ENCODE results near the gene SLC45A2.
"Not testable (repeated sequence)": the region's sequence is repeated elsewhere in the genome, so short reads cannot be mapped to it uniquely, and the experiment has no call there.

SLC45A2 gene

DNA sequence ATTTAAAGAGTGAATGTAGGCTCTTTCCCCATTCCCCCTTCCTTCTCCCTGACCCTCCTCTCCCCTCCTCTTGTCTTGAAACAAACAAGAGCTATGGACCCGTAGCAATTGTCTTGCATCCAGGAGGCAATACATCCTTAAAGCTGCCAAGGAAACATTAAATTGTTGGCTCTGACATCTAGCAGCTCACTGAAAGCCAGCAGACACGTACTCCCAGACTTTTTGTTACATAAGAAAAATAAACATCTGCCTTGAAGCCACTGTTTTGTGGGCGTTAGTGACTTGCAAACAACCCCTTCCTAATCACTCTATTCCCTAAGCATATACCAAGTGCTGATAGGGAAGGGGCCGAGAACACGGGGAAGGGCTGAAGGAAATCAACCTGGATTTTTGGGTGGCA, 8.6 kb downstream of the SLC45A2 start:
- H3K27me3 ChIP-seq (ENCODE audit: control insufficient read depth in 2 of 2, insufficient read depth in 2 of 2, low read length in 2 of 2), result no peaks in the 10 kb centered on the region
- no peaks in the 10 kb centered on the region for H3K36me3 ChIP-seq (ENCODE audit: control insufficient read depth in 2 of 2, insufficient read depth in 2 of 2, low read length in 2 of 2)
- H3K9ac ChIP-seq (ENCODE audit: low read depth in 1 of 2, low read length in 2 of 2), result no peak overlapping the region
- H3K27ac ChIP-seq (ENCODE audit: low read depth in 2 of 2, low read length in 2 of 2), result no peak overlapping the region
- no peaks in the 10 kb centered on the region for H3K9me3 ChIP-seq (ENCODE audit: control insufficient read depth in 2 of 2, low read length in 2 of 2)
- no peaks in the 10 kb centered on the region for H3K4me1 ChIP-seq (ENCODE audit: control insufficient read depth in 2 of 2, insufficient read depth in 2 of 2, low read length in 2 of 2)
- H3K4me3 ChIP-seq (ENCODE audit: low read length in 2 of 2), result no peak overlapping the region

- Histone ChIP-seq H3K36me3 (ENCODE audit: control insufficient read depth in 2 of 2, insufficient read depth in 2 of 2, low read length in 2 of 2) (no peaks in the 10 kb centered on the region), H3K27ac (ENCODE audit: low read depth in 2 of 2, low read length in 2 of 2) (no peak overlapping the region), H3K27me3 (ENCODE audit: control insufficient read depth in 2 of 2, insufficient read depth in 2 of 2, low read length in 2 of 2) (no peaks in the 10 kb centered on the region), H3K9ac (ENCODE audit: low read depth in 1 of 2, low read length in 2 of 2) (no peak overlapping the region), H3K4me1 (ENCODE audit: control insufficient read depth in 2 of 2, insufficient read depth in 2 of 2, low read length in 2 of 2) (no peaks in the 10 kb centered on the region), H3K9me3 (ENCODE audit: control insufficient read depth in 2 of 2, low read length in 2 of 2) (no peaks in the 10 kb centered on the region), H3K4me3 (ENCODE audit: low read length in 2 of 2) (no peak overlapping the region)
These were observed 11.2 kb downstream of the SLC45A2 start for GRCh38 chr5:33973271-33973670.

GRCh38 chr5:33969572-33970452, 14.7 kb downstream of the SLC45A2 start:
- Histone ChIP-seq H3K4me1 (ENCODE audit: control insufficient read depth in 2 of 2, insufficient read depth in 2 of 2, low read length in 2 of 2) (no peaks in the 10 kb centered on the region), H3K27ac (ENCODE audit: low read depth in 2 of 2, low read length in 2 of 2) (no peak overlapping the region), H3K27me3 (ENCODE audit: control insufficient read depth in 2 of 2, insufficient read depth in 2 of 2, low read length in 2 of 2) (no peaks in the 10 kb centered on the region), H3K36me3 (ENCODE audit: control insufficient read depth in 2 of 2, insufficient read depth in 2 of 2, low read length in 2 of 2) (no peaks in the 10 kb centered on the region), H3K9ac (ENCODE audit: low read depth in 1 of 2, low read length in 2 of 2) (no peak overlapping the region), H3K9me3 (ENCODE audit: control insufficient read depth in 2 of 2, low read length in 2 of 2) (no peaks in the 10 kb centered on the region), H3K4me3 (ENCODE audit: low read length in 2 of 2) (no peak overlapping the region)

DNA sequence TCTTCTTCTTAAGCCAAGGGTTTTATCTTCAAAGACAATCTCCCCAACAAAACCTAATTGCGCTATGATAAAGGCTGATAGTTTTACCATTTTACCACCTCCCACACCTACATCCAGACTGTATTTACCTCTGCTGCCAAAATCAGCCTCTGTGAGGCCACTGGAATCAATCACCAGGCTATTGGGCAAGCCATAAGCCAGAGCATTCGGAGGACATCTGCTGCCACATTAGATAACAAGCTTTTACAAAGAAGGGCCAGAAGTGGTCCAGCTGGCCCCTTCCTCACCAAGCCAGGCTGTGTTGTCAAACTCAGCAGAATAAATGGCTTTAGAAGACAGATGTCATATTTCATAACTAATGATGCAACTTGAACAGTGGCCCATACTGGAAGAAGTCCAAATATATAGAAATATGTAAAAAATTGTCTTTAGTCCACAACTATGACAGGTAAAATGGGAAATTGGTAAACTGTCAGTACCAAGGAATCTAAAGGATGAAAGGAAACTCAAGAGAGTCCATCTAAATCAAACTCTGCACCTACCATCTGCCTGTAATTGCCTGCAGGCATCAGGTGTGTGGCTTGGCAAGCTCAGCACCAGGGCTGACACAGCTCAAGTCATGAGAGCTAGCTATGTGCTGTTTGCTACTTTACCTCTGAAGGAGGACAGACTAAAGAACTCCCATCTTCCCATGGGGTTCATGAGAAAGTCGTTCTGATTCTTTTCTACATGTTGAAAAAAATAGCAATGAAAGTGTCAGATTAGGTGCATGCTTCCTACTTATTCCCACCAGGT, 16.1 kb downstream of the SLC45A2 start:
- H3K27ac ChIP-seq (ENCODE audit: low read depth in 2 of 2, low read length in 2 of 2), result no peak overlapping the region
- no peak overlapping the region for H3K4me3 ChIP-seq (ENCODE audit: low read length in 2 of 2)
- H3K9ac ChIP-seq (ENCODE audit: low read depth in 1 of 2, low read length in 2 of 2), result no peak overlapping the region
- H3K9me3 ChIP-seq (ENCODE audit: control insufficient read depth in 2 of 2, low read length in 2 of 2), result no peaks in the 10 kb centered on the region
- no peaks in the 10 kb centered on the region for H3K4me1 ChIP-seq (ENCODE audit: control insufficient read depth in 2 of 2, insufficient read depth in 2 of 2, low read length in 2 of 2)
- no peaks in the 10 kb centered on the region for H3K27me3 ChIP-seq (ENCODE audit: control insufficient read depth in 2 of 2, insufficient read depth in 2 of 2, low read length in 2 of 2)
- H3K36me3 ChIP-seq (ENCODE audit: control insufficient read depth in 2 of 2, insufficient read depth in 2 of 2, low read length in 2 of 2), result no peaks in the 10 kb centered on the region

GRCh38 chr5:33966805-33967204, 17.7 kb downstream of the SLC45A2 start:
- no peaks in the 10 kb centered on the region for H3K36me3 ChIP-seq (ENCODE audit: control insufficient read depth in 2 of 2, insufficient read depth in 2 of 2, low read length in 2 of 2)
- H3K4me3 ChIP-seq (ENCODE audit: low read length in 2 of 2), result no peak overlapping the region
- H3K9me3 ChIP-seq (ENCODE audit: control insufficient read depth in 2 of 2, low read length in 2 of 2), result no peaks in the 10 kb centered on the region
- no peak overlapping the region for H3K27ac ChIP-seq (ENCODE audit: low read depth in 2 of 2, low read length in 2 of 2)
- H3K27me3 ChIP-seq (ENCODE audit: control insufficient read depth in 2 of 2, insufficient read depth in 2 of 2, low read length in 2 of 2), result no peaks in the 10 kb centered on the region
- no peak overlapping the region for H3K9ac ChIP-seq (ENCODE audit: low read depth in 1 of 2, low read length in 2 of 2)
- no peaks in the 10 kb centered on the region for H3K4me1 ChIP-seq (ENCODE audit: control insufficient read depth in 2 of 2, insufficient read depth in 2 of 2, low read length in 2 of 2)

DNA sequence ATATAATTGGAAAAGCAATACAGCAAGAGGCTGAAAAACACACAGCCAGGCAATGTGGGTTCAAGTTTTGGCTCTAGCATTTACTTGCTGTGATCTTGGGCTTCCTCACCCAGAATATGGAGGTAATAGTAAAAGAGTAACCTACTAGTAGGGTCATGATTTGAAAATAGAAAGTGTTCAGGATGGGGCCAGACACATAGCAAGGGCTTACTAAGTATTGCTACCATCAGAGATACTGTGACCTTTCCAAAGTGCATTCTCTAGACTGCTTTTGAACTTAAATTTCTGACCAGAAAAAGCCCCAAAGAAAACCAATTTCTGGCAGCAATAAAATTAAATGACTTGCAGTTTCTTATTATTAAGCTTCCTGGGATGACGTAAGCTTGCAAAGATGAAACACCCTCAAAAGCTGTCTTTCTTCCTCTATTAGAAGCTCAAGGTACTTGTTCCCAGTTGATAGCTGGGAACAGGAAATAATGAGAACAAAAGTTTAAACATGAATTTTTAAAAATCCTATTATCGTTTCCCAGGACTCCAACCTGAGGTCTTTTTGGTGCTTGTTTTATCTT, 20.3 kb downstream of the SLC45A2 start:
- Histone ChIP-seq H3K9me3 (ENCODE audit: control insufficient read depth in 2 of 2, low read length in 2 of 2) (no peaks in the 10 kb centered on the region), H3K4me1 (ENCODE audit: control insufficient read depth in 2 of 2, insufficient read depth in 2 of 2, low read length in 2 of 2) (no peaks in the 10 kb centered on the region), H3K36me3 (ENCODE audit: control insufficient read depth in 2 of 2, insufficient read depth in 2 of 2, low read length in 2 of 2) (no peaks in the 10 kb centered on the region), H3K9ac (ENCODE audit: low read depth in 1 of 2, low read length in 2 of 2) (no peak overlapping the region), H3K27me3 (ENCODE audit: control insufficient read depth in 2 of 2, insufficient read depth in 2 of 2, low read length in 2 of 2) (no peaks in the 10 kb centered on the region), H3K27ac (ENCODE audit: low read depth in 2 of 2, low read length in 2 of 2) (no peak overlapping the region), H3K4me3 (ENCODE audit: low read length in 2 of 2) (no peak overlapping the region)

- H3K9me3 ChIP-seq (ENCODE audit: control insufficient read depth in 2 of 2, low read length in 2 of 2), result no peaks in the 10 kb centered on the region
- no peak overlapping the region for H3K4me3 ChIP-seq (ENCODE audit: low read length in 2 of 2)
- H3K27me3 ChIP-seq (ENCODE audit: control insufficient read depth in 2 of 2, insufficient read depth in 2 of 2, low read length in 2 of 2), result no peaks in the 10 kb centered on the region
- no peaks in the 10 kb centered on the region for H3K36me3 ChIP-seq (ENCODE audit: control insufficient read depth in 2 of 2, insufficient read depth in 2 of 2, low read length in 2 of 2)
- no peak overlapping the region for H3K9ac ChIP-seq (ENCODE audit: low read depth in 1 of 2, low read length in 2 of 2)
- H3K27ac ChIP-seq (ENCODE audit: low read depth in 2 of 2, low read length in 2 of 2), result no peak overlapping the region
- H3K4me1 ChIP-seq (ENCODE audit: control insufficient read depth in 2 of 2, insufficient read depth in 2 of 2, low read length in 2 of 2), result no peaks in the 10 kb centered on the region
These were observed 26.3 kb downstream of the SLC45A2 start for GRCh38 chr5:33958176-33958575.

DNA sequence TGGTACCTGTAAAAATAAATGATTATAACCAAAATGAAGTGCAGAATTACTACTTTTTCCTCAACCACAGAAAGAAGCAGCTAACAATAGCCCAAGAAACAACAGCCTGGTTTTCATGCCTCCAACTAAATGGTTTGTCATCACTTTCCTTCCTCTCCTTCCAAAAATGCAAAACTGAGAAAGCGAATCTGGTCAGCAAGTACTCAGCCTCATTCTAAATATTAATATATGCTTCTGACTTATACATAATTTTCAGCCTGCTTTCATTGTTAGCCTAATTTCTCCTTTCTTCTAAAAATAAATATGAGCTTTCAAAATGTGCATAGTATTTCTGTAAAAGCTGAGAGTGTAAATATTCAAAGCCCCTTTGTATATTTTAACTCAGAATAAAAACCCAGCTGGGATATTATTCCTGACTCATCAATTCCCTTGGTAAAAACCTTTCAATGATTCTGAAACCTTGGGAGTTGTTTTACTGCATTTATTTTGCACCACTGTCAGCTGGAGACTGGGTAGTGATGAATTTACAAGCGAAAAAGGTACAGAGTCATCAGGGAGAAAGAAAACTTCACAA, 26.8 kb downstream of the SLC45A2 start:
- Histone ChIP-seq H3K9me3 (ENCODE audit: control insufficient read depth in 2 of 2, low read length in 2 of 2) (no peaks in the 10 kb centered on the region), H3K4me1 (ENCODE audit: control insufficient read depth in 2 of 2, insufficient read depth in 2 of 2, low read length in 2 of 2) (no peaks in the 10 kb centered on the region), H3K27ac (ENCODE audit: low read depth in 2 of 2, low read length in 2 of 2) (no peak overlapping the region), H3K9ac (ENCODE audit: low read depth in 1 of 2, low read length in 2 of 2) (no peak overlapping the region), H3K36me3 (ENCODE audit: control insufficient read depth in 2 of 2, insufficient read depth in 2 of 2, low read length in 2 of 2) (no peaks in the 10 kb centered on the region), H3K4me3 (ENCODE audit: low read length in 2 of 2) (no peak overlapping the region), H3K27me3 (ENCODE audit: control insufficient read depth in 2 of 2, insufficient read depth in 2 of 2, low read length in 2 of 2) (no peaks in the 10 kb centered on the region)

GRCh38 chr5:33952175-33952574, 32.3 kb downstream of the SLC45A2 start:
- not testable (repeated sequence) for H3K4me1 ChIP-seq (ENCODE audit: control insufficient read depth in 2 of 2, insufficient read depth in 2 of 2, low read length in 2 of 2); H3K9me3 ChIP-seq (ENCODE audit: control insufficient read depth in 2 of 2, low read length in 2 of 2); H3K36me3 ChIP-seq (ENCODE audit: control insufficient read depth in 2 of 2, insufficient read depth in 2 of 2, low read length in 2 of 2); H3K27ac ChIP-seq (ENCODE audit: low read depth in 2 of 2, low read length in 2 of 2); H3K9ac ChIP-seq (ENCODE audit: low read depth in 1 of 2, low read length in 2 of 2); H3K27me3 ChIP-seq (ENCODE audit: control insufficient read depth in 2 of 2, insufficient read depth in 2 of 2, low read length in 2 of 2); H3K4me3 ChIP-seq (ENCODE audit: low read length in 2 of 2)

All from mucosa of rectum (tissue), 2 donors.